GM18868 (cell line): ENCODE data around the gene MYO7A.
A peak's percentile ranks its signal among the peaks of the same experiment; 100 is the strongest.

Experiments
- ATAC-seq: cut with Tn5 transposase; IDR thresholded peaks from one replicate; pipeline ENCODE4 v1.9.1; 2021; ENCODE audit warnings: mild to moderate bottlenecking, moderate library complexity; ENCODE audit not compliant: unreplicated experiment

Gene MYO7A

DNA sequence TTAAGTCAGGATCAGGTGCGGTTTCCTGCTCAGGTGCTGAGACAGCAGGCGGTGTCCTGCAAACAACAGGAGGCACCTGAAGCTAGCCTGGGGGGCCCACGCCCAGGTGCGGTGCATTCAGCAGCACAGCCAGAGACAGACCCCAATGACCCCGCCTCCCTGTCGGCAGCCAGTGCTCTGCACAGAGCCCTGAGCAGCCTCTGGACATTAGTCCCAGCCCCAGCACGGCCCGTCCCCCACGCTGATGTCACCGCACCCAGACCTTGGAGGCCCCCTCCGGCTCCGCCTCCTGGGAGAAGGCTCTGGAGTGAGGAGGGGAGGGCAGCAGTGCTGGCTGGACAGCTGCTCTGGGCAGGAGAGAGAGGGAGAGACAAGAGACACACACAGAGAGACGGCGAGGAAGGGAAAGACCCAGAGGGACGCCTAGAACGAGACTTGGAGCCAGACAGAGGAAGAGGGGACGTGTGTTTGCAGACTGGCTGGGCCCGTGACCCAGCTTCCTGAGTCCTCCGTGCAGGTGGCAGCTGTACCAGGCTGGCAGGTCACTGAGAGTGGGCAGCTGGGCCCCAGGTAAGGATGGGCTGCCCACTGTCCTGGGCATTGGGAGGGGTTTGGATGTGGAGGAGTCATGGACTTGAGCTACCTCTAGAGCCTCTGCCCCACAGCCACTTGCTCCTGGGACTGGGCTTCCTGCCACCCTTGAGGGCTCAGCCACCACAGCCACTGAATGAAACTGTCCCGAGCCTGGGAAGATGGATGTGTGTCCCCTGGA is at the start of gene MYO7A:
Gene MYO7A (plus strand): TSS at position 327 of the 772 bp plus-strand sequence. CDS start 2,389 bp downstream, outside the sequence.
- ATAC-seq = no peak

DNA sequence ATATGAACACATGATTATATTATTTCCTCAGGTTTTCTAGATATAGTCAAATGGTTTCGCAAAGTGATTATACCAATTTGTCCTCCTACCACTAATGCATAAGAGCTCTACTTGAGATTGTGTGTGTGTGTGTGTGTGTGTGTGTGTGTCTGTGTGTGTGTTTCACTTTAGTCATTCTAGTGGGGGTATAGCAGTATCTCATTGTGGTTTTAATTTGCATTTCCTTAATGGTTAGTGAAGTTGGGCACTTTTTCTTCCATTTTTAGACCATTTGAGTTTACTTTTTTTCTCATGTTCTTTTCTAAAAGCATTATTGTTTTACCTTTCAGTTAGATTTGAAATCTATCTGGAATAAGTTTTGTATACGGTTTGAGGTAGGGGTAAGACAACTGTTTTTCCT is 48.4 kb upstream of the MYO7A start:
- ATAC-seq = no peak

DNA sequence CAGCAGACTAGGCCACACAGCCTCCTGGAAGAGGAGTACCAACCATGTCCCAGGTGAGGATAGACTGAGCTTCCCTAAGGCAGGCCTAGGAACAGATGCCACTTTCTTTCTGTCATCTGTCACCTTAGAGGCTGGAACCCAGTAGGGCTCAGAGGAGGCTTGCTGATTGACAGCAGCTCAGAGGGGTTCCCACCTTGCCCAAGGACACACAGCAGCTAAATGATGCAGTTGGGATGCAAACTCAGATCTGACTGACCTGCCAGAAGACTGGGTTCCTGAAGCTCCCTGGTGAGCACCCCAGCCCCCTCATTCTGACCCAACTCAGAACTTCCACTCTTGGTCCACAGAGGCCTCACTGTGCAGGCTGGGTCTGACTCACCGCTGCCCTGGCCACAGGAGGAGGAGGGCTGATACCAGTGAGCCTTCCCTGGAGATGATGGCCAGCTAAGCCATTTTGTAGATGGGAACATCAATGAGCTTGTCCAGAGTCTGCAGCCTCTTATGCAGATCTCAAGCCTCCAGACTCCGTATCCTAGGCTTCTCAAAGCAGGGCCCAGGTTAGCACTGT is 47.3 kb upstream of the MYO7A start:
- no peak for ATAC-seq

DNA sequence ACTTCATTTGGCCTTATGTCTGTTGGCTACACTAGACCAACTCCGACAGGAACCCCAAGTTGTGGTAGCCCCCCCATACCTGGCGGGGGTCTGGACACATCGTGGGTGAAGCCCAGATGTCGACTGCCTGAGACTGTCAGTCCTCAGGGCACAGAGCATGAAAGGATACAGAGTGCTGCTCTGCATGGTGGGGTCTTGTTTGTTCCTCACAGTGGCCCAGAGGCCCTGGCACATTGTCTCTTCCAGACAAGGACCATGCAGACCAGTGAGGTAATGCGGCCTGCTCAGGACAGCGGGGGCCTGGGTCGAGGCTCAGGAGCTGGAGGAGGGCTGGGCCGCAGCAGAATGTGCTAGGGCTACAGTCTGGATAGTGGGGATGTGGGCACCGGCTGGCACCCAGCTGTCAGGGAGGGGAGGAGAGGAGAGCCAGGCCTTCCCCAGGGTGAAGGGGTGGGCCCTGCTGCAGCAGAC is 46.6 kb upstream of the MYO7A start:
- ATAC-seq = no peak

DNA sequence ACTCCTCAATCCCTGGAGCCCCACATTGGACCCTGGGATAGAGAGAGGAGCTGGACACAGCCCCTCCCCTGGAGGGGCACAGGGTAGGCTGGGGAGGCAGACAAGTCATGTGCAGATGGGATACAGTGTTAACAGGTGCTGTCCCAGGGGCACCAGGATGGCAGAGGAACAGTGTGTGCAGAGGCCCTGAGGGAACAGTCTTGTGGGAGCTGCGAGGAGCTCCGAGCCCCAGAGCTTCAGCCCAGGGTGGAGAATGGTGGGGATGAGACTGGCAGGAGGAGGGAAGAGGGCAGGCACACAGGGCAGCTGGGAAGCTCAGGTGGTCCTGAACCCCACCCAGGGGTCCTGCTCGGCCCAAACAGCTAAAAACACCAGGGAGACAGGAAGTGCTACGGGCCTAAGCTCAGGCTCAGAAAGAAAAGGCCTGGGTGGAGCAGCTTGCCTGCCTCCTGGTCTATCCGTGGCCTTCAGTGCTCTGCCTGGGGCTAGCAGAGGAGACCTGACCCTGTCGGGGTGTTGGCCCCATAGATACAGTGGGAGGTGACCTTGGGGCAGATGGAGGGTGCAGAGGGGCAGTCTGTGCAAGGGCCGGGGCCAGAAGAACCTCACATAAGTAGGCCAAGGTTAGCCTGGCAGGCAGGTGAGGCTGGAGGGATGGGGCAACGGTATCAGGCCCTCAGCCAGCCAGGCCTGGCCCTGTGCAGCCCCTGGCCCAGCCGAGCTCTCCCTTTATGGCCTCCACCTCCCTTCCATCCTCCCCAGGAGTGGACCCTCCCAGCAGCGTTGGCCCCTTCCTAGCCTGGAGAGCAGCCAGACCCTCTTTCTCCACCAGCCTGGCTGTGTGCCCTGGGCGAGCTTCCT is 45.8 kb upstream of the MYO7A start:
- ATAC-seq = no peak

DNA sequence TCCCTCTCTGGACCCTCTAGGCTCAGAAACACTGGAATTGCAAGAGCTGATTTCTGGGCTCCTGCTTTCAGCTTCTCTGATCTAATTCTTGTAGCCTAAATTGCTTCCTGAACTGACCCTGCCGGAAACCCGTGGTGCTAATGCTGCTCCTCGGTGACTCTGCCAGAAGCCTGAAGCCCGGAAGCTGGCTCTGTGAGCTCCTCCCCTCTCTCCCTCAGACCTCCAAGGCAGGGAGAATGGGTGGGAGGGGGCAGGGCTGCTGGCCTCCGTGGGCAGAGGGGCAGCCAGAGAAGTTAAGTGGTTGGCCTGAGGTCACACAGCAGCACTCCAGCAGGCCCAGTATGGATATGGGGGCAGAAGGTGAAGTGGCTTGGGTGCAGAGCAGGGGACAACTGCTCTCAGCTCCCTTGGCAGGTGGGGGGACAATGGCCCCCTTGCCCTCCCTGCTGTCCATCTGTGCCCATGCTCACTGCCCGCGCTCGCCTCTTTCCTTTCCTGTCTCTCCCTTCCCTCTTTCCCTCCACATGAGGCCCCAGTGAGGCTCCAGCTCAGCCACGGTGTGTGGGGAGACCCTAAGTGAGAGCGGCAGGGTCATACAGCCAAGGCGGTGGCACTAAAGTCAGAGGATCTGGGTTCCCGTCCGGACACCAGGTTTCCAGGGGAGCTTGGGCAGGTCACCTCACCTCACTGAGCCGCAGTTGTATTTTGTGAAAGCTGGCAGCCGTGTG is 45.0 kb upstream of the MYO7A start:
- ATAC-seq = no peak

DNA sequence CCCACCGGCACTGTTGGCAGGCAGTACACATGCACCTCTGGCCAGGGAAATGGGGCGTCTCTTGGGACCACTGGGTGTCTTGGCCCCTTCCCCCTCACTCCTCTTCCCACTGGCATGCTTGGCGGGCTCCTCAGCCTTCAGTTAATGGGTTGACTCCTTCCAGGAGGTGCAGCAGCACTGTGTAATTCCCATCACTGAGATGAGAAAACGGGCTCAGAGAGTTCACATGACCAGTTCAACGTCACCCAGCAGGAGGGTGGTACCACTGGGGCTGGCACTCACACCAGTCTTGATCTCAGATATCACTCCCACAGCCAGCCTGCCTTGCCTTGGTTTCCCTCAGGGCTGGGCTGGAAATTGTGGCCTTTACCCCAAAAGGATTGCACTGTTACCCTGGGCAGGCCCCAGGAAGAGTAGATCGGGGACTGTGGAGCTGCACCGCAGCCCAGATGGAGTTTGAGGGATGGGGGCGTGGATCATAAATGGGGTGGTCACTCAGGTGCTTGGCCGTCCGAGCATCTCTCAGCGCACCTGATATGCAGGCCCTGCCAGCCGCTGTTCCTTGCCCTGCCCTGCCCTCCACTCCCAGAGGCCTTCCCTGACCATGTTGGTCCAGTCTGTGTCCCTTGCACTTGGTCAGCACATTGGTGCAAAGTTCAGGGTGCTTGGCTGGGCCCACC is 44.3 kb upstream of the MYO7A start:
- ATAC-seq = no peak

DNA sequence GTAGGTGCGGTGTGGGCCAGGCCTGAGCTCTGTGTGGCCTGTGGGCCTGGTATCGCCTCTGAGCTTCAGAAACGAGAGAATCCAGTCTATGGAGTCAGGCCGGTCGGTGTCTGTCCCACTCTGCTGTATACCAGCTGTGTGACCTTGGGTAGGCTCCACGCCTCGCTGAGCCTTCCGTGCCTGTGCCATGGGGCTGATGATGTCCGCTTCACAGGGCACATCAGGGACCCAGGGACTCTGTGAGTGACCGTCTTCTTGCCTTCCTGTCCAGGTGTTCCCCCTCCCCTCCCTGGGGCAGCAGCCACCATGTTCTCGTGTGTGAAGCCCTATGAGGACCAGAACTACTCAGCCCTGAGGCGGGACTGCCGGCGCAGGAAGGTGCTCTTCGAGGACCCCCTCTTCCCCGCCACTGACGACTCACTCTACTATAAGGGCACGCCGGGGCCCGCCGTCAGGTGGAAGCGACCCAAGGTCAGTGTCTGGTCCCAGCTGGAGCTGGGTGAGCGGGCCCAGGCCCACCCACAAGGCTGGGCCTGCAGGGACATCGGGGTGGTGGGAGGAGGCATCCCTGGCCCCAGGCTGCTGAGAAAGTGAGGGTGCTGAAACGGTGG is 43.4 kb upstream of the MYO7A start:
- ATAC-seq = no peak

DNA sequence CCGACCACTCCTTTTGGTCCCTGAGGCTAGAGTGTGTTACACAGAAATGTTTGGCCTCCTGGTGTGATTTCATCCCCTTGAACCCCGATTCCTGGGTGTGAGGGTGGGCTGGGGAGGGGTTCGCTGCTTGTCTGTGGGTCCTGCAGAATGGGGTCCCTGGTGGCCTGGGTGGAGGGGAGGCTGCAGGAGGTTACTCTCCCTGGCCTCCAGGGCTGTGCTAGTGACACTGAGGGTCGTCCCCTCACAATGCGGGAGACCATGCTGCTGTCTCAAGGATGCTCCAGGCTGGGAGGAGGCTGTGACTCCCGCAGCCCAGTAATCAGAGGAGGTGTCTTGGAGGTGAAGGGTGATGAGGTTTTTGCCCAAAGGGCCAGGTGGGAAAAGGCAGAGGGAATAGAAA is 42.4 kb upstream of the MYO7A start:
- ATAC-seq = no peak

DNA sequence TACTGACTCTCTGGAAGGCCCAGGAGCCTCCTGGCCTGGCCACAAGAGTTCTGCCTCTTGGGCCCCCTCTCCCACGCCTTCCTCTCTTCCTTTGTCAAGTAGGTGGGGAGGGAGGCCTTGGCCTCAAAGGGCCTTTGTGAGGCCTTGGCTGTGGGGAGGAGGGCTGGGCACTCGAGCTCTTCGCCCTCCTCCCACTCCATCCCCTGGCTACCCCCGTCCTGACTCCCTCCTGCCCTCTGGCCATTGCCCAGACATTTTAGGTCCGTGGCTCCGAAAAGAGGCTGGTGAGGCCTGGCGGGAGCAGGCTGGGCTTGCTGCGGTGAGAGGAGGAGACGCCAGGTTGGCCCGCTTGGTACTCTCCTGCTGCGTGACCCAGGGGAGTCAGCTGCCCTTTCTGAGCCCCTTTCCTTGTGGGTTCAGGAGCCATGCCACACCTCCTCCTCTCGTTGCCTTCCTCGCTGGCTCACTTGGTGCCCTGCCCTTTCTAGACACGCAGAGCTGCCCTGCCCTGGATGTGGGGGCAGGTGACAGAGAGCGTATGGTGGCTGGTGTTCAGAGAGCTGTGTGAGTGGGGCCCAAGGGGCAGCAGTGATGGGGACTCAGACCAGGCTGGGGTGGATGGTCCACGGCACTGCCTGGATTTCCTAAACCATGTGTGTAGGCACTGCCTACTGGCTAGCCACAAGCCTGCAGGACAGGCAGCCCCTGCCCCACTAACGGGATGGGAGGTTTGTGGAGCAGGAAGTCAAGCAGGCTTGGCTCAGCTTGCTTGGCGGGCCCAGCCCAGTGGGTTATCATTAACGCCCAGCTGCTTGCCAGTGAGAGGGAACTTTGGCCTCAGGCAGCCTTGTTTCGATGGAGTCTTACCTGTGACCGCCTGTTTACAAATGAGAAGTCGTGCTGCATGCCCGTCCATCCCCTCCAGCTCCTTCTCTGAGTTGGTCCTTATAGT is 41.2 kb upstream of the MYO7A start:
- no peak for ATAC-seq

DNA sequence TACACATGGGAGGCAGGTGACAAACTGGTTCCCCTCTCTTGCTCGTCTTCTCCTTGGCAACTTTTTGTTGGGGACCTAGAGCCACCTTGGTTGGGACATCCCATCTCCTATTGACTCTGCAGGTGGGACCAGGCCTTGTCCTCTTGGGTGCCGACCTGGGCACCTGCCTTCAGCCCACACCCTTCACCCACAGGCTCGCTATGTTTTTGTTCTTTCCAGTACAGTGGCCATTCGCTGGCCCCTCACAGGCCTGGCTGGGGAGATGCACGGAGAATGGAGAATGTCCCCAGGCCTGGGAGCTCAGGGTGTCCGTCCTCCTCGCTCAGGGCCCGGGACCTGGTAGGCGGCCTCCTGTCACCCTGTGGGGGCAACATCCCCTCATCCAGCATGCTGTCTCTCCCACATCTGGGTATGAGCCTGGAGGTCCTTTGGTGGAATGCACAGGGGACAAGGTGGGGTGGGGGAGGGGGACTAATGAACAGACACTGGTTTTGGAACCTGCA is 40.3 kb upstream of the MYO7A start:
- ATAC-seq = no peak

DNA sequence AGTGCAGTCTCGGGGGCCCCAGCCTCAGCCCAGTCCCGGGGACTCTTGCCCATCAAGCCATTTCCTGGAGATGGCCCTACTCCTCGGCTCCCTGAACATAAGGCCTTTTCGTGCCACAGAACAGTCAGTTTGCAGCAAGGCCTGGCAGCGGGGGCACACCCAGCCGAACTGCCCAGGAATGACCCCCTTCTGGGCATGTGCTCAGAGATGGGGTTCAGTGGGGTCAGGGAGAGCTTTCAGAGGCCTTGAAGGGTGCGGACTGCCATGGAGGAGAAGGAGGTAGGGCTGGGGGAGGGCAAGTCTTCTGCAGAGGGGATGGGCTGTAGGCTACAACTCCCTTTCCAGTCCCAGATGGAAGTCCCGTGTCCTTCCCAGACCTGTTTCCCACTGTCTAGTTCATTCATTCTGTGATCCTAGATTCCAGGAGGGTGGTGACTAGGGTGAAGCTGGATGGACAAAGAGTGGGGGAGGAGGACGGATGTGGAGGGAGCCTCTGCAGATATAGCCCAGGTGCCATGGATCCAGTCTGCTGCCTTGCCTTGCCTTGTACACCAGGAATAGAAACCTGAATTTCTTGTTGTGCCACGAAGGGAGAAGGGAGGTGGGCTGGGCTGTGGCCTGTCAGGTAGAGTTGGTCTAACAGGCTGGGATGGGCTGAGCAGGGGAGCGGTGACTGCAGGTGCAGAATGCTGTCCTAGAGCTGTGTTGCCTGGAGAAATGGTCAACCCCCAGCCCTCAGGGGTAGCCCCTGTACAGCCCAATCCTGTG is 39.6 kb upstream of the MYO7A start:
- no peak for ATAC-seq

DNA sequence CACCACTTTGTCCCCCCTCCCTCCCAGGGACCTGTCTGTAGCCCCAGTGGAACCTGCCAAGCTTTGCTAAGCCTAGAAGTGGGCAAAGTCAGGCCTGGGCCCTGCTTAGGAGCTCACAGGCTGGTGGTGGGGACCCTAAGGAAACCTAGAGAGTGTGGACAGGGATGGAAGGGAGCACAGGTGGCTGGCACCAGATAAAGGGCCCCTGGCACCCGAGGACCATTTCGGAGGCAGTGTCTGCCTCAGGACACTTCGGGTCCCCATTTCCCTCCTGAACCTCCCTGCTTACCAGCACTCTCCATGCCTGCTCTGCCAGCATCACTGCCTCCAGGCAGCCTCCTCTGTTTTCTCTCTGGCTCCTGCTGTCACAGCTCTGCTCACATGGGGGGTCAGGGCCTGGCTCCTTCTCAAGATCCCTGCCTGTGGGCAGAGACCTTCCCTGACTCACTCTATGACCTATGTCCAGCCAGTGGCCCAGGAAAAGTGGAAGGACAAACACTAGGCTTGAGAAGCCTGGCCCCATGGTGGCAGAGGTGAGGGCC is 39.0 kb upstream of the MYO7A start:
- no peak for ATAC-seq

DNA sequence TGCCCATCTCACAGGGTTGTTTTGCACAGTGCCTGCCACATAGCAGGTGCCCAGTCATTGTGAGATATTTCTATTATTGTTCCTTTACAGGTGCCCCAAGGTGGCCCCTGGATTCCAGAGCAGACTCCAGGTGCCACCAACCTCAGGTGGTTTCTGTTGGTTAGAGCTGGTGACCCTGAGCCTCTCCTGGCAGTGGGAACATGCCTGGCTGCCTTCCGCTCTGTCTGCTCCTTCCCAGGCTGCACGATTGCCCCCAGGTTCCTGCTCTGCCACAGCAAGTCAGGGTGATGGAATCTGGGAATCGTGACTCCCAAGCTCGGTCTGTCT is 38.0 kb upstream of the MYO7A start:
- no peak for ATAC-seq

DNA sequence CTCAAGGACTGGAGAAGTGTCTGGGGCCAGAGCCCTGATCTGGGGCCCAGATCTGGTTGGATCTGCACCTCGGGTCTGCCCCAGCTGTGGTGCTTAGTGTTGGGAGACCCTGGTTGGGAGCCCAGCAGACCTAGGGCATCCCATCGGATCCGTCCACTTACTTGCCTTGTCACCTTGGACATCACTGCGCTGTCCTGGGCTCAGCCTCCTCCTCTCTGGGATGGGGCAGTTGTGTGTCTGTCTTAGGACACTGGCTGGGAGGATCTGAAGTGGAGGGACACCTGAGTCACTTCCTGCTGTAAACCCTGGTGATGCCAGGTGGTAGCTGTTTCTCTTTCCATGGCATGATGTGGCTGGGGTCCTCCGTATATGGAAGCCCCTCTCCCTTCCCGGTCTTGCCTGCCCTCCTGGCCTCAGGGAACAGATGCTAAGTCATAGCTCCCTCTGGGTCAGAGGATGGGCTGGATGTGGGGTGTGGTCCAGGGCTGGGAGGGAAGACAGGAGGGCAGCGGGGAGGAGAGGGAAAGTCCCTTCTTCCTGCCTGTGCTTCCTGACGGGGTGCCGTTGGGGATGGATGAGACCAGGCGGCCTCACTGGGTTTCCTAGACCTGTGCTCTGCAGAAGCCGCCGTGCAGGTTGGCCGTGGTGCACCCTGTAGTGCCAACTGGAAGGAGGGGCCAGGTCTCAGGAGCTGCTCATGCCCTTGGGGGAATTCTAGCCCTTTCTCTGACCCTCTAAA is 37.5 kb upstream of the MYO7A start:
- ATAC-seq = no peak

DNA sequence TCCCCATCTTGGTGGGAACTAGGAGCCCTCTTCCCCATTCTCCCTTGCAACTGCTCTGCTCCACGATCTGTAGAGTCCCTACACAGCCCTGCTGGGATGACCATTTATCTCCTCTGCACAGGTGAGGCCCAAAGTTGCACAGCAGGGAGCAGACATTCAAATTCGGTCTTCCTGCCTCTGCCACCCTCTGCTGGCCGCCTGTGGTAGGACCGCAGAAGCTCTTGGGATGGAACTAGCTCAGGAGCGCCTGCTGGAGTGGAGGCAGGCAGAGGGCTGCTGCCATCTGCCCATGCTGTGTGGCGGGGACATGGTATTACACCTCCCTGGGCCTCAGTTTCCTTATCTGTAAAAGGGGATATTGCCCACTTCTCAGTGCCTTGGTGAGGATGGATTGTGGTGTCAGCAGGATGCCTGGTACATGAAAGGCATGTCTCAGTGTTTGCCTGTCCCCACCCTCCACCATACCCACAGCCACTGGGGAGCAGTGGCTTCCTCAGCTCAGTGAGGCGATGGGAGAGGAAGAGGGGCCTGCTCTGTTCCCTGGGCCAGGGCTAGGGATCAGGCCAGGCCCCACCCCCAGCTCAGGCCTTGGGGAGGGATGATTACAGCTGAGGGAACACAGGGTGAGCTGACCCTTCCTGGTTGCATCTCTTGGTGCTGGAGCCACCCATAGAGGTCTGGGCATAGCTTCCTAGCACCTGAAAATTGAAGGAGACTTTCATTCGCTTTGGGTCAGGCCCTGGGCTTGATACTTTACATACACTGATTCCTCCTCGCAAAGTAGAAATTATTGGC is 36.7 kb upstream of the MYO7A start:
- ATAC-seq = peak; percentile 88
